ENCODE results near the gene HHATL.

The HHATL gene

DNA sequence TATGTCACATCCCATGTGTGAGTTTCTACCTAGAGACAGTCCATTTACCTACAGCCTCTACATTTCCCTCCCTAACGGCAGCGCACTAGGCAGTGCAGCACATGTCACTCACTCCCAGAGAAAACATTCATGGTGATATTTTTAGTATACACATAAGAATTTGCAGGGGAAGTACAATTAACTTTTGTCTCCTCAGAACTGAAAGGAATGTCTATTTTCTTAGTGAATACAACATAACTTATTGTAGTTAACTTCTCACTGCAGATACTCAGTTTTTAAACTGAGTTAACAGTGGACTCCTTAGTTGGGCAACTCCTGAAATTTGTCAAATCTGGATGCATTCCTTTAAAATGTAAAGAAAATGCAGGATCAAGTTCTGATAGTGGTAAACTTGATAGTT is 53.6 kb downstream of the HHATL start:
- DNase-seq = no peak

DNA sequence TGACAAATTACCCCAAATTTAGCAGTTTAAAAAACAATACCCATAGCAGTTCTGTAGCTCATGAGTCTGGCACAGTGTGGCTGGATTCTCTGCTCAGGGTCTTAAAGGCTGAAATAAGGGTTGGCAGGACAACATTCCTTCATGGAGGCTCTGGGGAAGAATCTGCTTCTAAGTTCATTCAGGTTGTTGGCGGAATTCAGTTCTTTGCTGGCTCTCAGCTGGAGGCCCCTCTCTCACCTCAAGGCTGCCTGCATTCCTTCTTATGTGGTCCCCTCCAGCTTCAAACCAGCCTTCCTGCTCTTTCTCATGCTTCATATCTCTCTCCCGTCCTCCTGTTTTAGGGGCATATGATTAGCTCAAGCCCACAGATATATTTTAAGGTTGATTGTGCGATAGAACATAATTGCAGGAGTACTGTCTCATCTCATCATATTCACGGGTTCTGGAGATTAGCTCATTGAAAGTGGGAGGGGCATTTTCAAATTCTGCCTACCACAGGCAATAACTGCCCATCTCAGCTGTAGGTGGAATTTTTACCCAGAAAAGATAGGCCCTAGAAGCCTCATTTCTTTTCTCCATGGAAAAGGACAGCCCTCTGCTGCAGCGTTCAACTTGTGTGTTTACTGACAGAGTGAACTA is 54.7 kb downstream of the HHATL start:
- no peak for DNase-seq
